ENCODE data around the gene AVP. TPM values are rescaled to one million over a fixed set of nuclear protein-coding genes. Genes with fewer than 3 reads are reported as not detected.

AVP gene, protein sequence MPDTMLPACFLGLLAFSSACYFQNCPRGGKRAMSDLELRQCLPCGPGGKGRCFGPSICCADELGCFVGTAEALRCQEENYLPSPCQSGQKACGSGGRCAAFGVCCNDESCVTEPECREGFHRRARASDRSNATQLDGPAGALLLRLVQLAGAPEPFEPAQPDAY
- not detected in 5 replicates for total RNA-seq (2022; extraction: Qiagen RNA extraction)

DNA sequence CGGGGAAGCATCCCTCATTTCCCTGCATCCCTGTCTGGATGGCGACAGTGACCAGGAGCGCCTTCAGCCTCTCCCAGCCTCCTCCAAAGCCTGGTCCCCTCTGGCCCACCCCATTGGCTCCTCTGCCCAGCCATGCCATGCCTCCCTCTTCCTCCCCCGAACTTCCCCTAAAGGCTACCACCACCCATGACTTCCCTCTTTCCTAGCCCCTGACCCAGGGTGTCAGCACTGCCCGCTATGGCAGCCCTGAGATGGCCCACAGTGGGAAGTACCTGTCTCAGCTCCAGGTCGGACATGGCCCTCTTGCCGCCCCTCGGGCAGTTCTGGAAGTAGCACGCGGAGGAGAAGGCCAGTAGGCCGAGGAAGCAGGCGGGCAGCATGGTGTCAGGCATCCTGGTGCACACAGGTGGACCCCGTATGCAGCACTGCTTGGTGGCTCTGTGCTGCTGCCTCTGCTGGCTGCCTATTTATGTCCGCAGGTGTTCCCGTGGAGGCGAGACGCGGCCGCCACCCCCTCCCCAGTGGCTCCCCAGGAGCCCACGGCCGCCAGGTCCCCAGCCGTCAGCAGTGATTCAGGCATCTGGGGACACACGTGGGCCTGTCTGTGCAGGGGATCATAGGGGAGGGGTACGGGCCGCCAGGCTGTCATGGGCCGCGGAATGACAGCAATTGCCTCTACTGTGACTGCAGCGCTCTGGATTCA lies at the start of gene AVP:
AVP (minus strand) TSS at position 442 of the 703 bp plus-strand sequence; CDS start at position 392, 50 bp downstream.

DNA sequence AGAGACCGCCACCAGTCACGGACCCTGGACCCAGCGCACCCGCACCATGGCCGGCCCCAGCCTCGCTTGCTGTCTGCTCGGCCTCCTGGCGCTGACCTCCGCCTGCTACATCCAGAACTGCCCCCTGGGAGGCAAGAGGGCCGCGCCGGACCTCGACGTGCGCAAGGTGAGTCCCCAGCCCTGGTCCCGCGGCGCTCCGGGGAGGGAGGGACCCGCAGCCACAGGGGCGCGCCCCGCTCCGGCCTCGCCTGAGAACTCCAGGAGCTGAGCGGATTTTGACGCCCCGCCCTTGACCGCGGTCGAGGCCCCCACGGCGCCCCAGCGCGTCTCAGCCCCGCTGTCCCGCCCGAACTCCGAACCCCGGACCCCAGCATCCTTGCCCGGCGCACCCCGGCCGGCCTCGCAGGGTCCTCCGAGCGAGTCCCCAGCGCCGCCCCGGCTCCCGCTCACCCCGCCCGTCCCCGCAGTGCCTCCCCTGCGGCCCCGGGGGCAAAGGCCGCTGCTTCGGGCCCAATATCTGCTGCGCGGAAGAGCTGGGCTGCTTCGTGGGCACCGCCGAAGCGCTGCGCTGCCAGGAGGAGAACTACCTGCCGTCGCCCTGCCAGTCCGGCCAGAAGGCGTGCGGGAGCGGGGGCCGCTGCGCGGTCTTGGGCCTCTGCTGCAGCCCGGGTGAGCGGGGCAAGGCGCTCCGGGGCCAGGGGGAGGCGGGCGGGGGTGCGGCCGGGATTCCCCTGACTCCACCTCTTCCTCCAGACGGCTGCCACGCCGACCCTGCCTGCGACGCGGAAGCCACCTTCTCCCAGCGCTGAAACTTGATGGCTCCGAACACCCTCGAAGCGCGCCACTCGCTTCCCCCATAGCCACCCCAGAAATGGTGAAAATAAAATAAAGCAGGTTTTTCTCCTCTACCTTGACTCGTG lies 12.7 kb downstream of the AVP start, which contains the start of gene OXT:
OXT (plus strand) TSS at position 11 of the 920 bp plus-strand sequence; CDS start at position 47, 36 bp downstream.

DNA sequence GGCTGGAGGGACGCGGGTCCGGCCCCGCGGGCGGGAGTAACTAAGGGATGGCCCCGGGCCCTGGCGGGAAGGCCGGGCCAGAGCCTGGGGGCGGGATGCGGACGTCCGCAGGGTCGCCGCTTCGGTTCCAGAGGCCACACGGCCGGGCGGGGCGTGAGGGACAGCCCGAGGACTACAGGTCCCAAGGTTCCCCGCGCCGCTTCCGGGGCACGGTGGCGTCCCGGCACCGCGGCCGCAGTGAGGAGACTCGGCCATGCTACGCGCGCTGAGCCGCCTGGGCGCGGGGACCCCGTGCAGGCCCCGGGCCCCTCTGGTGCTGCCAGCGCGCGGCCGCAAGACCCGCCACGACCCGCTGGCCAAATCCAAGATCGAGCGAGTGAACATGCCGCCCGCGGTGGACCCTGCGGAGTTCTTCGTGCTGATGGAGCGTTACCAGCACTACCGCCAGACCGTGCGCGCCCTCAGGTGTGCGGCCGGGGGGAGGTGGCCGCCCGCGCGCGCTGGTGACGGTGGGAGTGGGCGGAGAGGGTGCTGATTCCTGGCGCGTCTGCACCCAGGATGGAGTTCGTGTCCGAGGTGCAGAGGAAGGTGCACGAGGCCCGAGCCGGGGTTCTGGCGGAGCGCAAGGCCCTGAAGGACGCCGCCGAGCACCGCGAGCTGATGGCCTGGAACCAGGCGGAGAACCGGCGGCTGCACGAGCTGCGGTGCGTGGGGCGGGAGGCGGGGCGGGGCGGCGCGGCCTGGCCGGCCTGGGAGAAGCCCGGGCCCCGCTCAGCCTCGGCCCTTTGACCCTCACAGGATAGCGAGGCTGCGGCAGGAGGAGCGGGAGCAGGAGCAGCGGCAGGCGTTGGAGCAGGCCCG lies 38.5 kb downstream of the AVP start, which contains the start of gene MRPS26:
MRPS26 (plus strand) TSS at position 237 of the 861 bp plus-strand sequence; CDS start at position 254, 17 bp downstream.

DNA sequence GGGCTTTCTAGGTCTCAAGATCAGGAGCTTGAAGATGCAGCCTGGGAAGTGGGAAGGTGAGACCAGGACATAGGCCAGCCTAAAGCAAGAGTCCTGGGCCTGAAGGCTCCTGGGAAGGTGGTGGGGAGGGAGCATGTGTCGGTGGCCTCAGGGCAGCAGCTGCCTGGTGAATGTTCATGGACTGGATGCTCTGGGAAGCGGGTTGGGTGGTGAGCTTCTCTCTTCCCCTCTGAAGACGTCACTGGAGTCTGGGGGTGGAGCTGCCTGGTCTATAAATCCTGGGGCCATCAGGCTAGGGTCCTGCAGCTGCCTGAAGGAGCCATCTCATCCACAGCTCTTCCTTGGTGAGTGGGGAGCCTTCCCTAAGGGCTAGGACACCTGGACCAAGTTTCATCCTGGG lies 41.2 kb downstream of the AVP start, which contains the start of gene GNRH2:
GNRH2 (plus strand) TSS at position 301 of the 400 bp plus-strand sequence. CDS start 793 bp downstream, outside the sequence.

Other genes with a start within 250 kb of the AVP start
- 18.7 to 33.4 TPM (median 30.2 TPM) in 5 replicates for gene PCED1A, start 244.1 kb downstream of the AVP start, total RNA-seq (2022; extraction: Qiagen RNA extraction)
- 23.5 to 36.6 TPM (median 32.9 TPM) in 5 replicates for gene VPS16, start 244.0 kb downstream of the AVP start, total RNA-seq (2022; extraction: Qiagen RNA extraction)
- 30.7 to 38.2 TPM (median 37.8 TPM) in 5 replicates for gene PTPRA, start 211.2 kb downstream of the AVP start, total RNA-seq (2022; extraction: Qiagen RNA extraction)
- 0.12 to 0.53 TPM (median 0.26 TPM) in 4 of 5 replicates, not detected in the other for gene GNRH2, start 41.1 kb downstream of the AVP start, total RNA-seq (2022; extraction: Qiagen RNA extraction)
- 105 to 165 TPM (median 158 TPM) in 5 replicates for gene MRPS26, start 38.7 kb downstream of the AVP start, total RNA-seq (2022; extraction: Qiagen RNA extraction)
- not detected in 5 replicates for gene OXT, start 13.1 kb downstream of the AVP start, total RNA-seq (2022; extraction: Qiagen RNA extraction)
- 42.4 to 47.0 TPM (median 45.6 TPM) in 5 replicates for gene FASTKD5, start 75.1 kb upstream of the AVP start, total RNA-seq (2022; extraction: Qiagen RNA extraction)
- gene UBOX5, start 75.1 kb upstream of the AVP start, total RNA-seq (2022; extraction: Qiagen RNA extraction) = 3.4 to 4.1 TPM (median 3.9 TPM) in 5 replicates
- 2.6 to 3.6 TPM (median 3.2 TPM) in 5 replicates for gene LZTS3, start 88.8 kb upstream of the AVP start, total RNA-seq (2022; extraction: Qiagen RNA extraction)
- 74.9 to 97.9 TPM (median 96.7 TPM) in 5 replicates for gene DDRGK1, start 120.0 kb upstream of the AVP start, total RNA-seq (2022; extraction: Qiagen RNA extraction)
- gene ITPA, start 124.8 kb upstream of the AVP start, total RNA-seq (2022; extraction: Qiagen RNA extraction) = 129 to 147 TPM (median 136 TPM) in 5 replicates
- gene SLC4A11, start 154.5 kb upstream of the AVP start, total RNA-seq (2022; extraction: Qiagen RNA extraction) = 6.1 to 7.5 TPM (median 6.7 TPM) in 5 replicates